Occipital lobe (tissue), 2 donors: Measurements from ENCODE around the gene RAD51B. TPM values are rescaled to one million over a fixed set of nuclear protein-coding genes. Genes with fewer than 3 reads are reported as not detected.
"Not testable (repeated sequence)": the region's sequence is repeated elsewhere in the genome, so short reads cannot be mapped to it uniquely, and the experiment has no call there.

Experiments
- DNase-seq: peaks from one replicate; lab custom pipeline; 2025; lab: John Stamatoyannopoulos, UW
- total RNA-seq: library from RNA; depleted of rRNA; stranded (reverse); fragments of >200 nt; gene quantifications from one replicate; pipeline ENCODE4 v1.2.3, GENCODE V29; 2014

Gene RAD51B
- total RNA-seq, 1 donor from 2014 or later: 9.8 TPM

DNA sequence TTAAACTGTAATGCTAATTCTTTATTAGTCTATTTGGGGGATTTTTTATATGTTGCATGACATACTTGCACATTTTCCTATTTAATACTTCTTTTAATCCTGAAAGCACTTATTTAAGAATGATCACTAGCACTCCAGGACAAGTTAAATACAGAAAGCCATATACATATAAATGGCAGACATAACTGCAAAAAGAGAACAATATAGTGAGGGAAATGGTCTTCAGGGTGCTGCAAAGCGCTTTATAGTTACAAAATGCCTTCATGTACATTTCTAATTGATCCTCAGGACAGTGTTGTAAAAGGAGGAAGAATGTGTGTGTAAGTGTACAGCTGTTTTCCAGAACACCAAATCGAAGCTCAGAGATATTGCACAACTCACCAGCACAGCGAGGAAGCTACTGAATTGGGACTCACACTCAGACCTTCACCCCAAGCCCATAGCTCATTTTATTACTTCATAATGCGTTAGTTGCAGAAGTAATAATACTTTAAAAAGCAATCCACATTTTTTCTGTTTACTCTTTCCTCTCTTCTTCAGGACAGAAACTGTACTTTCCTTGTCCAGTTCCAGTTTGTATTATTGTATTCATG lies 428.2 kb downstream of the RAD51B start:
- no peak for DNase-seq

GRCh38 chr14:68248481-68249255 lies 429.1 kb downstream of the RAD51B start:
- no peak for DNase-seq

- no peak for DNase-seq
These were observed 430.3 kb downstream of the RAD51B start for GRCh38 chr14:68249661-68250451.

DNA sequence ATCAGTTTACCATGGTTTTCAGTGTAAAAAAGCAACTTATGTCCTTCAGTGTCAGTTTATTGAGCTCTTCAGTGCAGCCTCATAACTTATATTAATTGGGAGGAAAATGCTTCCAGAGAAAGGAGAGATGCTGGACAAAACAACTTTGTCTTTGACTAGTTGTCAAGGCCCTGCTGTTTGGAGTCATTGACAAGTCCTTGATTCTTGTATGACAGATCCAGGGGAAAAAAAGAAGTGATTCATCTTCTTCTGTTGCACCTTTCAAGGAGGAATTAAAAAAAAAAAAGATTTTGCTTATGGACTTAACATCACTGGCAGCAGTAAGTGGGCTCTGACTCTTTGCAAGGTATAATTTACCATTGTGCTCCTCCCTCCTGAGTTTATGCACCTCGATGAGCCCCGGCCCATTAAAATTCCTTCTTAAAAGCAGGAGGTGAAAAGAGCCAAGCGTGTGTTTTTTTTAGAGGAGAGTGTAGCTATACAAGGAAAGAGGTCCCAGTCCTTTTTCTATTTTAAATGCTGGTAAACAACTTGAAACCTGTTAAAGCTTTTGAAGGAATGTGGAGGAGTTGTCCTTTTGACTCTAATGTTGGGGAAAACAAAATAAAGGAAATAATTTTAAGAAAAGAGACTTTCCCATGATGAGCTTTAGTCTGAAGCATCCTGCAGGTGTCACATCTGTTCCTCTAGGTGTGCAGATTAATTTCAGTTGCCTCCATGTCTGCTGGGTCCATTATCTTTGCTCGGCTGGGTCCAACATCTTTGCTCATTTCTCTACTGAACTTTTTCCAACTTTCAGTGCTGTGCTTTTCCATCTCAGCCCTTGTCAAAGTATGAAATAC lies 431.6 kb downstream of the RAD51B start:
- DNase-seq: no peak

DNA sequence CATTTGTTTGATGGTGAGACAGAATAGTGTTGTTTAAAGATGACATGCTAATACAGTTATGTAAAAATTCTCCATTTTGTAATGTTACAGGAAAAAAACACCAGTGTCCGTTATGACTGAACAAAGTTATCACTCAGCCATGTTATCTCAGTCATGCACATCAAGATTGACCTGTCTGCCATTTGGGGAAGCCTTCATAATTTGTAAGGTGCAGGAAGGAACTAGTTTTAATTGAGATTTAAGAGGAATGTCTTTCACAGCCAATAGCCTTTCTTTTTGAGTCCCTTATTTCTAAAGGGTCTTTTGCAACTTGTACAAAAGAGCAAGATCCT lies 432.2 kb downstream of the RAD51B start:
- no peak for DNase-seq

- DNase-seq: no peak
These were observed 433.7 kb downstream of the RAD51B start for GRCh38 chr14:68253160-68253780.

DNA sequence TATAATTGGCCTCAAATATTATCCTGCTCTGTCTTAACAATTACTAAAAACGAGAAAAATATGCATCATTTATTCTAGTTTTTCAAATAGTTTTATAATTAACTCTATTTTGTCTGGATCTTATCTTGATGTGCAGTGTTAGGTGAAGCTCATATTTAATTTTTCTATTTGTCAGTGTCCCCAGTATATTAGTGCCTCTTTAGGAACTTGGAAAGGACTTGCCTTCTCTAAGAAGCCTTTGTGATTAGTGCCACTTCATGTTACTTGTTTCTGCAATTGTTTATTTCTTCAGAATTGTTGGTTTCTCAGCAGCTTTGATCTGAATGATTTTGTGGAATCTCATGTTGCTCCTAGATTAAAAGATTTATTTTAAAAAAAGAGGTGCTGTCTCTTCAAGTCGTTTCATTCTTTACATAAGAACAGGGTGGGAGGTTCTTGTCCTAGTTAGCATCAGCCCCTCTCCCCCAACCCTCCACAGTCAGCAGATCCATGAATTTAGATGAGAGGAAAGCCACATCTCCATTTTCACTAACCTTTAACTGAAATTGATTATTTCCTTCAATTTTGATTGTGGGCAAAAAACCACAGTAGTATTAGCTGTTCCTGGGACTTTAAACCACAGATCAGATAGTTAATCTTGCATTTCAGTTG lies 434.4 kb downstream of the RAD51B start:
- no peak for DNase-seq

DNA sequence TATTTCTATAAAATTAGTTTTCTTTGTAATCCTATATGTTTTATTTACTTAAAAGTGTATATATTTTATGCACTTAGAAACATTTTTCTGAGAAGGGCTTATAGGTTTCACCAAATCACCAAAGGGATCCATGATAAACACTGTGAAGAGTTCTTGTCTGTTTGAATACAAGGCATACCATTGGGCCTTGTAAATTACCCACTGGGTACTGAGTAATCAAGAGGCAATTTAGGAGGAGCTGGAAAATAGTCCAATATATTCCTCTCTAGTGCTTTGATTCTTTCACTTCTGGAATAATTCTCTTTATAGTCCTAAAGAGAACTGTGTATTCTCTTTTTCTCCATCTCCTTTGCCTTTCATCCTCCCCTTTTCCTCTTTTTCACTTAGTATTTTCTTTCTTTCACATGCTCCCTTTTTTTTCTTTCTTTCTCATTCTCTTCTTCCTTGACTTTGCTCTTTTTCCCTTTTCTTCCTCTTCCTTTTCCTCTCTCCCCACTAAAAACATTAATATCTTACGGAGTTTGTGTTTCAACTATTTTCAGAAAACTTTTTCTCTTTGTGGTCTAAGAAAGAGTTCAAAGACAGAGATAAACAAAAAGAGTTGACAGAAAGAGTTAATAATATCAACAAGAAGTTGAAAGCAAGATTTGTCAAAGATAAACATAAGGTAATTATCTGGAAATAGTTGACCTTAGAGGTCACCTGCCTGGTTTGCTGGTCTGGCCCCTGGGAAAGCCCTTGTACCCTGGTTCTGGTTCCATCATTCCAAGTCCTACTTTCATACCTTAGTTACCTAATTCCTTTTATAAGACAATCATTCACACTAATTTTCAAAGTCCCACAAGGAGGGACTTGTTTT lies 435.3 kb downstream of the RAD51B start:
- no peak for DNase-seq

DNA sequence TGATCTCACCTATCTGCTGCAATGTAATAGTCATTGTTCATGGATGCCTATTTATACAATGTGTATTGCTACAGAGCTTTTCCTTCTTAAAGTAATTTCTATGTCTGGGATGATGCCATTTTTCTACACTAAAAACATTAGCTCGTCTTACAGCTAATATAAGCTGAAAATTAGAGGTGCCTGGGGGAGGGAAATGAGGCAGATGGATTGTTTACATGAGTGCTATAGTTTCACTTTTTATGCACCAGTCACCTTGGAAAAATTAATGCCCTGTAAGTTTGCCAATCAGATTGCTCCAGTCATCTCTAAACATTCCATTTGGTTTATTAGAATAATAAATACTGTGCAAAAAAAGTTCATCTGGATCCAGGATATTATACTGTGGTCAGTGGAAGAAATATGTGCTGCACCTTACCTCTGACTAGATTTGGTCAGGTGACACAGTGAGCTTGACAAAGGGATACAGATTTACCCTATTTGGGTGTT lies 436.2 kb downstream of the RAD51B start:
- DNase-seq: no peak

- no peak for DNase-seq
These were observed 438.4 kb downstream of the RAD51B start for GRCh38 chr14:68257969-68258368.

DNA sequence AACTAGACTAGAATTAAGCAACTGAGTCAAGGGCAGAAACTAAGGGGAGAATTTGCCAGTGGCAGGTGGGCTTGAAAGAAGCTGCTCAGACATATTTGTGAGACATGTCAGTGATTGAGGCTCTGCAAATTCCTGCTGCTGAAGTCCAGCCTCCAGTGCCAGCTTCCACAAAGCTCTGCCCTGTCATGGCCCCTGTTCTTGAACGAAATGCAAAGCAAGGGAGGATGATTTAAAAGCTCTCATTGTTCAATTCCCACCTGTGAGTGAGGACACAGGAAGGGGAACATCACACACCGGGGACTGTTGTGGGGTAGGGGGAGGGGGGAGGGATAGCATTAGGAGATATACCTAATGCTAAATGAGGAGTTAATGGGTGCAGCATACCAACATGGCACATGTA lies 439.4 kb downstream of the RAD51B start:
- DNase-seq: not testable (repeated sequence)

DNA sequence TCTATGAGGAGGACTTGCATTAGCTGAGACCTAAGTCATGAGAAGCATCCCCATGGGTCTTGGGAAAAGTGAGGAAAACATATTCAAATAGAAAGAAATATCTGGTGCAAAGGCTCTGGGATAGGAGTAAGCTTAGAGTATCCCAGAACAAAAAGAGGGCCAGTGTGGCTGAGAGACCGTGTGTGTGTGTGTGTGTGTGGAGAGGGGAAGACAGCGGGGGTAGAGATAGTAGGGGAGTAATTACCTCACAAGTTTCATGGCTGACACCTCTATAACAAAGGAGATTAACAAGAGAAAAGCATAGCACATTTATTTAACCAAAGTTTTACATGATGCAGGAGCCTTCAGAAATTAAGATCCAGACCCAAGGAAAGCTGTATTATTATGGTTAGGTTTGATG lies 440.5 kb downstream of the RAD51B start:
- no peak for DNase-seq

DNA sequence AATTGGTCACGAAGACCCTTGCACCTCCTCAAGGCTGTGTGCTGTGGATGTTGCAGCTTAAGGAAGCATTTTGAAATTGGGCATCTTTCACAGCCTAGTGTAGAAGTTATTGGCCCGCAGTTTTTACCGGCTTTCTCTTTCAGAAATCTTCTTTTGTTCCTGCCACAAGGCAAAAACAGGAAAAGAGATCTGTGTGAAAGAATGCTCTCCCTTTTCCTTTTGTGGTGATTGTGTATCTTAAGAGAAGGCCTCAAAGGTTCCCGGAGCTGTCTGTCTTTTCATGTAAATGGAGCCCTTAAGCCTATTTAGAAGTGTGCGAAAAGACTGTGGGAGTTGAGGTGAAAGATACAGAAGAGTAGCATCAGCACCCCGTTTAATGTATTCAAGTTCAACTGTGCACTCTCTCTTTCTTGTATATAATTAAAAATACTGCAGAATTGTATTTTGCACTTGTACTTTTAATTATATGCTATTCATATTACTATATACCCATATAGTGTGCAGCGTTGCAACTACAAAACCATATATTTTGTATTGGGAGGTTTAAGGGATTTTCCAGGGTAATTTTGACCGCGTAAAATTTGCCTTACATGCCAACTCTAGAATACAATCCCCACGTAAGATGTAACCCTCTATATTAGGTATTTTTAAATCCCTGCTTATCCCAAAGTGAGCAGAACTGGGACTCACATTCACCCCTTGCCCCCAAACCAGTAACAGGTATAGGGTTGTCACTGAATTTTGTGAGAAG lies 441.7 kb downstream of the RAD51B start:
- DNase-seq: no peak

DNA sequence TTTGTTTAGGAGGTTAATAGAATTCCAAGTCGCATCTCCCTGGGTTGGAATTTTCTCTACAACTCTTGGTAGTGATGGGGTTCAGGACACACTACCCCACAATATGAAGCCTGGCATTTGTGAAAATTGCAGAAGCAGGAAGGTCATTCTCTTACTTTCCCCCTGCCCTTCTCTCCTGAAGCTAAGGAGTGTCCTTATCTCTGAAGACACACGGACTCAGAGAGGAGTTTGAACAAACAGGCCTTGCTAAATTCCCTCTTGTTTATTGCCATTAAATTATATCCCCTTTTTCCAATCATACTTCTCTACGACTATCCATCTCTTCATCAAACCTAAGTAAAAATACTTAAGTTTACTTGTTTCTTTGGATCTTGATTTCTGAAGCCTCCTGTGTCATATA lies 443.0 kb downstream of the RAD51B start:
- no peak for DNase-seq

DNA sequence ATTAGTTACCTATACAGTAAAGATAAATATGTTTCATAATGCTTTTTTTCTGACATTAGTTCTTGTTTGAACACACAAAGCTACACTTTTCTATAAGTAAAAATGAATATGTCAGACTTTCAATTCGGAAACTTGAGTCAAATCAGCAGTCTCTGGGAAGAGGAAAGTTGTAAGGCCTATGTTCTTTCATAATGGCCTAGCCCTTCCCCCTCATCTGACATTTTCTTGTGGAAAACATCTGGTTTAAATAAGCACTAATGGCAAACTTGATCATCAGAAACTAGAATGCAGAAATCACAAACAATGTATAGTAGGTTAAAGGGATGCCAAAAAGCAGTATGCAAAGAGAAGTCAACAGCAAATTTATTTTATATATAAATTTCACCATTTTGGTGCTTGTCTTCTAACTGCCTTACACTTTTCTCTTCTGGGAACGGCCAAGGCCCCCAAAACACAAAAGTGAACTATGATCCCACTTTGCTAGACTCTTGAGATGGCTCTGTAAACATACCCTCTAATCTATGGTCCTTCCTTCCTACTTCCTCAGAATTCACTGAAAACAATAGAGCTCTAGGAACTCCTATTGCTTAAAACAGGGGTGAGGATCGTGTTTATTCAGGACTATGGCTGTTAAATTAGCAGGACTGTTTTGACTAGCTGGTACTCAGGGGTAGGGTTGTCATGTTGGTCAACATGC lies 444.1 kb downstream of the RAD51B start:
- no peak for DNase-seq

GRCh38 chr14:68264260-68264569 lies 444.6 kb downstream of the RAD51B start:
- DNase-seq: no peak

DNA sequence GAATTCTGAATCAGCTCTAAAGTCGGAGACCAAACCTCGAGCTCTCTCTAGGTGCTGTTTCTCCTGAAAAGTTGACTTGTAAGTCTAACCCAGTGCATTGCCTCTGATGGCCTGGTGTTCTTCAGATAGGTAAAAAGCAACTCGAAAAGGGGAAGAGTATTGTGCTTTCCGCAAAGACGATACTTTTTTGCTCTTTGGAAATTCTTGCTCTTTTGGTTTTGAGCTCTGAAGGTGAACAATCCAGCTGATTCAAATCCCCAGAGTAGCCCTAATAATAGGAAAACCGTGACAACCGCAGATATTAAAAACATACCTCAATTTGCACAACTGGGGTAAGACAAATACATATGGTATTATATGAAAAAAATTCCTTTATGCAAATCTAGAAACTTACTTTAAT lies 447.4 kb downstream of the RAD51B start:
- DNase-seq: no peak

- DNase-seq: no peak
These were observed 448.6 kb downstream of the RAD51B start for GRCh38 chr14:68268197-68268596.
